Gastrocnemius medialis (tissue), 4 donors: ENCODE results near the gene DZIP1L.

Experiments
- POLR2A ChIP-seq, 2 donors: fragments of 450-650 bp; IDR thresholded peaks; one replicate each; pipeline ENCODE4 v1.6.1; 2017; ENCODE audit warnings: antibody characterized with exemption in 2 of 2, mild to moderate bottlenecking in 2 of 2, moderate library complexity in 2 of 2
- TF ChIP-seq, protein P1 (sequence below), 5 experiments: fragments of 450-650 bp in 3 of 5; fragments of 200-600 bp in 2 of 5; sonication (generic) in 2 of 5; IDR thresholded peaks in 4 of 5; conservative IDR thresholded peaks in 1 of 5; 1 replicate in 4 of 5; 2 replicates in 1 of 5; pipeline ENCODE4 v1.5.1; 2016 to 2019; ENCODE audit warnings: antibody characterized with exemption in 5 of 5, mild to moderate bottlenecking in 3 of 5, moderate library complexity in 3 of 5

DNA sequence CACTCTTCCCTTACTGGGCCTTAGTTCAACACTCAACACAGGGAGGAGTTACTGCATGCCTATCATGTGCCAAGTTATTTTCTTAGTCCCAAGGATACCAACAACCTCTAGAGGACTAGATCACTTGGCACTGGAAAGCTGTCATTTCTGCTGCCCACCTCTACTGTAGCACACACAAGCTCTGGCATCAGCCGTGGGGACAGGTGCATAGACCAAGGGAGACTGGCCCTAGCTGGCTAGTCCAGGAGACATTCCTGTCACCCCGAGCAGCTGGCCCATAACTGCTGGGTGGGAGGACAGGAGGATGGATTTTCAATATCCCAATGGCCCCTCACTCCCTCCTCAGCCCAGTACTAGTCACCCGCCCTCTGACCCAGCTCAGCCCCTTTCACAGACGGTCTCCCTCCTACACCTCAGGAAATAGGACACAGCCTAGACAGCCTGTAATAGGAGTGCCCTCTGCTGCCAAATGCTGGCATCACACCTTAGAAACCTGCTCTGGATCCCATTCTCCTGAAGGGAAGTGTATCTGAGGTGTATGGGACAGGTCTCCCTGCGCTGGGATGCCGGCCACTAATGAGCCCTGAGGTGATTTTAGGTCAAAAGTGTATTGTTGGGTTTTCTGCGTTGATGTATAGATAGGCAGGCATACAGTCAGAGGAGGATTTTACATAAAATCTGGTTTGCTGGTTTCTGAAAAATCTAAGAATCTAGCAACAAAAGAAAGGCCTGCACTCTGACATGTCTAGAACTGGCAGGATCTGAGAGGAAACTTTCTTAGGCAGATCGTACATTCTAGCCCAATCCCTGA lies 3.4 kb upstream of the DZIP1L start:
- no peak for TF ChIP-seq POLR2A (IDR thresholded peaks at IDR 0.05)
- TF ChIP-seq, protein P1, sequence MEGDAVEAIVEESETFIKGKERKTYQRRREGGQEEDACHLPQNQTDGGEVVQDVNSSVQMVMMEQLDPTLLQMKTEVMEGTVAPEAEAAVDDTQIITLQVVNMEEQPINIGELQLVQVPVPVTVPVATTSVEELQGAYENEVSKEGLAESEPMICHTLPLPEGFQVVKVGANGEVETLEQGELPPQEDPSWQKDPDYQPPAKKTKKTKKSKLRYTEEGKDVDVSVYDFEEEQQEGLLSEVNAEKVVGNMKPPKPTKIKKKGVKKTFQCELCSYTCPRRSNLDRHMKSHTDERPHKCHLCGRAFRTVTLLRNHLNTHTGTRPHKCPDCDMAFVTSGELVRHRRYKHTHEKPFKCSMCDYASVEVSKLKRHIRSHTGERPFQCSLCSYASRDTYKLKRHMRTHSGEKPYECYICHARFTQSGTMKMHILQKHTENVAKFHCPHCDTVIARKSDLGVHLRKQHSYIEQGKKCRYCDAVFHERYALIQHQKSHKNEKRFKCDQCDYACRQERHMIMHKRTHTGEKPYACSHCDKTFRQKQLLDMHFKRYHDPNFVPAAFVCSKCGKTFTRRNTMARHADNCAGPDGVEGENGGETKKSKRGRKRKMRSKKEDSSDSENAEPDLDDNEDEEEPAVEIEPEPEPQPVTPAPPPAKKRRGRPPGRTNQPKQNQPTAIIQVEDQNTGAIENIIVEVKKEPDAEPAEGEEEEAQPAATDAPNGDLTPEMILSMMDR (IDR thresholded peaks at IDR 0.05 in 4 of 5, conservative IDR thresholded peaks at IDR 0.05 in 1 of 5): peak; percentile 47 to 79 (median 65)
